HL-60/S4 (cell line): ENCODE measurements around the gene TOLLIP.

Experiments used
- in situ Hi-C: fragments of 300-500 bp; cut with MboI; formaldehyde crosslinking; loops from 2 replicates; pipeline ENCODE4 v1.14.3; 2022; ENCODE audit warnings: low sequenced_read_pairs

TOLLIP gene

DNA sequence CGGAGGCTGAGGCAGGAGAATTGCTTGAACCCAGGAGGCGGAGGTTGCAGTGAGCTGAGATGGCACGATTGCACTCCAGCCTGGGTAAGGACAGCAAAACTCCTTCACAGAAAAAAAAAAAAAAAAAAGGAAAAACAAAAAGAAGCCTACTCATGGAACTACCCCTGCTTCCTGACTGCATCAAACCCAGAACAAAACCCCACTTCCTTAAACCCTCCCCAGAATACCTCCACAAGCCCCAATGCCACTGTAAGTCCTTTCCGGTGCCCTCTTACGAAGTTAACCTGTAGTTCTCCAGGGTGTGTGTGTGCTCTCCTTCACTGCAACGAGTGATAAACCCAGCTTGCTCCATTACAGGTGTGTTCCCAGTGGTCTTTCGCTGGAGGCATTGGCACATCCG, 8.6 kb upstream of the TOLLIP start:
- in situ Hi-C loops, result no loop called here

- in situ Hi-C loops, result no loop called here
Measured at GRCh38 chr11:1317432-1317831, 8.0 kb upstream of the TOLLIP start.

DNA sequence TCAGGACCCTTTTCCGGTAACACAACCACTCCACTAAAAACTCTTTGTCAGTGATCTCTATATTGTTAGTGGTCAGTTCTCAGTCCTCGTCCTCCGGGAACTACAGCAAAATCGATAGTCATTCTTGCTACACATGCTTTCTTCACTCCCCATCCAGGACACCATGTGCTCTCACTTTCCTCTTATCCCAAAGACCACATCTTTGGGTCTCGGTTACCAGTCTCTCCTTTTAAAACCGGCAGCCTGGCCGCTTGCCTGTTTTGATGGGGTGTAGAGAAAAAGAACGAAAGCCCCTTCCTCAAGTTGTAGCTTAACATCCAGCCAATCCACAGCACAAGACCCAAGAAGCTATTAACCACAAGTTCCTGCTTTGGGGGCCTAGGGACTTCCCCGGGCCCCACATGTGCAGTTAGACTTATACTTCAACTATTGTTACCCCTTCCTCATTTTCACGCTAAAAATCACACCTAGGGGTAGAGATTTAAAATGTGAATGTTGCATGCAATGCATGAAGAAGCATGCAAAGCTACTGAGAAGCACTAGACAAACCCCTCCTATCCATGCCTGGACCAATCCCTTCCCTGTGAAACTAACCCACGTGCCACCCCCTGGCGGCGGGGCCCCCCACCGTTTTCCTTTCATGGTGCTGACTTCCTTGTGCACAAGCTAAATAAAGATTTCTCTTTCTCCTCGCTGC, 1.5 kb upstream of the TOLLIP start:
- in situ Hi-C loops, result no loop called here

DNA sequence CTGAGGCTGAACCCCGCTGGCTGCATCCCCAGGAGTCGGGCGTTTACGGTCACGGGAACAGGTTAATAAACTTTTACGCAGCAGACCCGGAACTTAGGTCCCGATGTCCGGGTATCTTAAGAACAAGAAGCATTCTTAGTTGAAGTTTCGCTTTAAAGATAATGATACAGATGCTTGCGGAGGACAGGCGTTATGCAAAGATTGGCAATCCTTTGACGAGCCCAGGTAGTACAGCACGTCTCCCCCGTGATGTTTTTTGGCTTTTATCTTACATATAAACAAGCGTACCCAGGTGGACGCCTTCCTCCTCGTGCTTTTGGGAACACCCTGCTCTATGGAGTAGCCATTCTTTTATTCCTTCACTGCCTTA, 871 bp upstream of the TOLLIP start:
- in situ Hi-C loops, result no loop called here

- in situ Hi-C loops, result no loop called here
Measured at GRCh38 chr11:1308743-1309497, 512 bp downstream of the TOLLIP start.

DNA sequence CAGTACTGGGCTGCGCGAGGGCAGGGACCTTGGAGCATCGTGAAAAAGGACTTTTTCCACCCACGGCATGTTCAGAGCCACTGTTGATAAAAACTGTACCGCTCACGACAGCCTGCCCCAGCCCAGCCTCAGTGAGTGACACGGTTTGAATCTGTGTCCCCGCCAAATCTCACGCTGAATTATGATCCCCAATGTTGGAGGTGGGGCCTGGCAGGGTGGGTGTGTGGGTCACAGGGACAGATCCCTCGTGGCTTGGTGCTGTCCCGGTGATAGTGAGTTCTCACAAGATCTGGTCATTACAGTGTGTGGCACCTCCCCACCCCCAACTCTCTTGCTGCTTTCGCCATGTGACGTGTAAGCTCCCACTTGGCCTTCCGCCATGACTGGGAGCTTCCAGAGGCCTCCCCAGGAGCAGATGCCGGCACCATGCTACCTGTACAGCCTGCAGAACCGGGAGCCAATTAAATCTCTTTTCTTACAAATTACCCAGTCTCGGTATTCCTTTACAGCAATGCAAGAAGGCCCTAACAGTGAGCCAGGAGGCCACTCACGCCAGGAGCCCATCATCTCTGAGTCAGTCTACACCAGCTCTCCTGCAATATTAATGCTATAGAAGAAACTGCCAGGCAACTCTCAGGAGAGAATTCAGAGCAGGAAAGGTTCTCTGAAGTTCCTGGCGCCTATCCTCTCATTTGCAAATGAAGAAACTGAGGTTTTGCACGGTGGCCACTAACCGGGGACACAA, 1.3 kb downstream of the TOLLIP start:
- in situ Hi-C loops, result no loop called here

DNA sequence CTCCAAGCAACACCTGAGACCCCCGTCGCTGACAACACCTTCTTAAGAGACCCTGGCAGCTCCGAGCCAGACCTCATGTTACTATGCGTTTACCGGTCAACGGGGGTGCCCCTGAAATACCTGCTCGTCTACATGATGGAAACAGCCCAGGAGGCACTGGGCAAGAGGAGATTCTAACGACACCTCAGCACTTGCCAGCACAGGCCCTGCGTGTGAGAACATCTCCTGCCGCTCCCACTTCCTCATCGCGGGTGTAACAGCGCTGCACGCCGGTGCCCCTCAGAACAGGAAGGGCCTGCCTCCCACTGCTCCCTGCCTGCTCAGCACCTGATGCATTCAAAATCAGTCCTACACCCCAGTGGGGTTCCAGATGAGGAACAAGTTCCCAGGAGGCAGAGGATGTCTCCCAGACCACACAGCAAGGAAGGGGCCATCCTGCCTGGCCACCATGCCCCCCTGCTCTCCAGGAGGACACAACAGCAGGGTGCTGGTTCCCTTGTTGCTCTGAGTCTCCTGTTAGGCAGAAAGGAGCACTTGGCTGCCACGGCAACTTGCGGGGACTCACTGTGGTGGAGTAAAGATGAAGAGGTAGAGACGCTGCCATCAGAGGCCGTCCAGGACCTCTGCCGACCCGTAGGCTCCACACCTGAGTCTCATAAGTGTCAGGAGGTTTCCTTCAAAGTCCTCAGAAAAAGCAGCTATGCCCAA, 2.1 kb downstream of the TOLLIP start:
- in situ Hi-C loops, result no loop called here

- in situ Hi-C loops, result no loop called here
Measured at GRCh38 chr11:1306186-1307162, 3.0 kb downstream of the TOLLIP start.

GRCh38 chr11:1305501-1306056, 3.9 kb downstream of the TOLLIP start:
- in situ Hi-C loops, result no loop called here

GRCh38 chr11:1305063-1305495, 4.4 kb downstream of the TOLLIP start:
- in situ Hi-C loops, result no loop called here

DNA sequence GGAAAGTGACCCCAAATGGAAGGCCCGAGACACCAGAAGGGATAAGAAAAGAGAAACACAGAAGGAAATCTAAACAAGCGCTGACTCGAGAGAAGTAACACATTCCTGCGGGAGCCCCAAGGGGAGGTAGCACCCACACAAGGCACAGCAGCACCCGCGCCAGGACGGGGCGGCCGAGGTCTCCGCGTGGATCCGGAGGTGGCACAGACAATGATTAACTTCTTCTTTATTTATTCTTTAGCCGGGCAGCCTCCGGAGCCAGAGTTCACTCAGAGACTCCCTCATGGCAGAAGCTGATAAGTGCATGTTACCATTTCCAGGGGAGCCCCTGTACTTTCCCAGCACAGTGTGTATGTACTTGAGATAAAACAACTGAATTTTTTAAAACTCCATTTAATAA, 5.1 kb downstream of the TOLLIP start:
- in situ Hi-C loops, result no loop called here

DNA sequence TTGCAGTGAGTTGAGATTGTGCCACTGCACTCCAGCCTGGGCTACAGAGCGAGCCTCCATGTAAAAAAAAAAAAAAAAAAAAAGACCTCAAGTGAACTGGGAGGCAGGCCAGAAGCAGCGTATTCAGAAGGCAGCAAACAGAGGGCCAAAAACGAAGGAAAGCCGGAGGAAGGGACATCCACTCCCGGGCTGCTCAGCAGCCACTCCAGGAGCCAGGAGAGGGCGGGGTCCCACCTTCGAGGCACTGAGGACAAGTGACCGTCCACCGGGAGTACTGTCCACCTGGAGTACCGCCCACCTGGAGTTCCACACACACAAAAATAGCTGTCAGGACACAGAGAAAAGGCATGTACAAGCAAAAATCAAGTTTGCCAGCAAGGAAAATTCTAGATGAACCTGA, 5.5 kb downstream of the TOLLIP start:
- in situ Hi-C loops, result no loop called here

- in situ Hi-C loops, result no loop called here
Measured at GRCh38 chr11:1303126-1303821, 6.2 kb downstream of the TOLLIP start.

DNA sequence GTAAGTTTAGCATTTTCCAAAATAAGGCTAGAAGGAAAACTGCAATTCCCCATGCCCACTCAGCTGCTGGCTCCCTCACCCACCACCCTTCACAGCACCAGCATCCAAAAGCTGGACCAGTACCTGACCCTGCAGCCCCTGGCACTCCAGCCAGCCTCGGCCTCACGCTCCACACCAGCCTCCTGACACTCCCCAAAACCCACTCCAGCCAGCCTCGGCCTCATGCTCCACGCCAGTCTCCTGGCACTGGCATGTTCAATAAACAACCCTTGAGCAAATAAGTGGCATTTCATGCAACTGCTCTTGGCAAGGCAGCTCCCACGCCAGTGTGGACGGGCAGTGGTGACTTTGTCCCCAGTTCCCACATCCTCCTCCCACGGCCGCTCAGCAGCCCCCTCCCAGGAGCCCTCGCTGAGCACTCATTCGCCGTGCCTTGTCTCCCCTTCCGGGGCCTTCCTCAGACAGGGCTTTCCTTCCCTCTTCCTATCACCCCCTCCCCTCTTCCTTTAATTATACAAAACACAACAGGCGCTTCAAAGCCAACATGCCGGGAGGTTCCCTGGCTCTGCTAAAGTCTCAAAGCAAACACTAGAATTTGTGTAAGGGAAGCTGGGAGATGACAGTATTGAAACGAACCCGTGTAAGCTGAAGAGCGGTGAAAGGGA, 6.8 kb downstream of the TOLLIP start:
- in situ Hi-C loops, result no loop called here

DNA sequence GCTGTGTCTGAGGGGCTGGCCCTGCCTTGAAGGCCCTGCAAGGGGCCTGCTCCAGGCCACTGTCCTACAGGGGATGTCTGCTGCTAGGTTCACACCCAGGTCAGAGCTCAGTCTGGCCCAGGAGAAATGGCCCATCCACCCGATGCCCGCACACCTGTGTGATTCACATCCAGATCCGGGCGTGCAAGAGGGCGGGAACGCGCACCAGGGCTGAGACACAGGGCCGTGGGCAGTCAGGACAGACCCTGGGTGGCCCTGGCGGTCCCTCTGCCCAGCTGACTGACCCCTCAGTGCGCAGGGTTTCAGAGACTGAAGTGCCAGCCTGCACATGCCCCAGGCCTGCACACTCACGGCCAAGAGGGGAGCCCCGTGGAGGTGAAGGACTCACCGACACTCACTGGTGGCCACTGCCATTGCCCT, 7.4 kb downstream of the TOLLIP start:
- in situ Hi-C loops, result no loop called here

DNA sequence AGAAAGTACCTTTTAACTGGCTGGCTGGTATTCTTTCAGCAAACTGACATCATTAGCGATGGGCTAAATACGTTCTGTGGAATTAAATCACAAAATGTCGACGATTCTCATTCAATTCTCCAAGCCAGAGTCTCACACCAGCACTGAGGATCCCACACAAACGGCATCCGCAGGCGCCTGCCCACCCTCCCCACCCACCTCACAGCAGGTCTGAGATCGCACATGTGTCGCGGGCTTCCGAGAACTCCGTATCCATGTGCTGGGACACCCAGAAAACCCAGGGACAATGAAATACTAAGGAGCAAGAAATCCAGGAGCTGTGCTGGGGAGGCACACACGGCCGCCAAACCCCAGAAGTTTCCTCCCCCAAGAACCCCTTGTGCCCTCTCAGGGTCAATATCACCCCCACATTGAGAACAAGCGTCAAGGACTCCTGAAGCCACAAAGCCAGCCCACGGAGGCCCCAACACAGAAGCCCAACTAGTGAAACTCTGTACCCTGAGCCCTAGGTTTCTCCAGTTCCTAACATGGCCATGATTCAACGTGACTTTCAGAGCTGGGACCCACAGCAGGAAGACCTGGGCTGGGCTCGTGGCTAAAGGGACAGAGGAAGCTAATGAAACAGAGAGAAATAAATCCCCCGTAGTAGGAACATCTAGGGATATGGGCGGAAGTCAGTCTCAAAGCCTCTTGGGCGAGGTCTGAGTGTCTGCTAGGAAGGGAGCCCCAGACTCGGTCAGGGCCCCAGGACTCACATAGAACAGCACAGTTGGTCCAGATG, 8.0 kb downstream of the TOLLIP start:
- in situ Hi-C loops, result no loop called here

- in situ Hi-C loops, result no loop called here
Measured at GRCh38 chr11:1300569-1301187, 8.8 kb downstream of the TOLLIP start.
